HG03159 (cell line): Measurements from ENCODE around the gene GABRG3.

Source experiments
- ATAC-seq: cut with Tn5 transposase; IDR thresholded peaks from one replicate; pipeline ENCODE4 v1.9.1; 2021; ENCODE audit warnings: mild to moderate bottlenecking, moderate library complexity; ENCODE audit not compliant: unreplicated experiment

Gene GABRG3

GRCh38 chr15:27487846-27488245 lies 516.9 kb downstream of the GABRG3 start:
- no peak for ATAC-seq

GRCh38 chr15:27490867-27491595 lies 520.0 kb downstream of the GABRG3 start:
- ATAC-seq: no peak

- no peak for ATAC-seq
Observed at GRCh38 chr15:27491666-27492621, 521.0 kb downstream of the GABRG3 start.

GRCh38 chr15:27495963-27496459 lies 525.0 kb downstream of the GABRG3 start:
- no peak for ATAC-seq

- ATAC-seq: no peak
Observed at GRCh38 chr15:27498700-27499099, 527.7 kb downstream of the GABRG3 start.

GRCh38 chr15:27499191-27499590 lies 528.2 kb downstream of the GABRG3 start:
- ATAC-seq: no peak

- no peak for ATAC-seq
Observed at GRCh38 chr15:27499719-27500118, 528.7 kb downstream of the GABRG3 start.

- no peak for ATAC-seq
Observed at GRCh38 chr15:27500206-27500605, 529.2 kb downstream of the GABRG3 start.

GRCh38 chr15:27506752-27507151 lies 535.8 kb downstream of the GABRG3 start:
- no peak for ATAC-seq

GRCh38 chr15:27509014-27509413 lies 538.0 kb downstream of the GABRG3 start:
- no peak for ATAC-seq

GRCh38 chr15:27512281-27513001 lies 541.5 kb downstream of the GABRG3 start:
- ATAC-seq: no peak

GRCh38 chr15:27514526-27514925 lies 543.5 kb downstream of the GABRG3 start:
- ATAC-seq: no peak

GRCh38 chr15:27527490-27528067 lies 556.6 kb downstream of the GABRG3 start:
- ATAC-seq: no peak

- ATAC-seq: no peak
Observed at GRCh38 chr15:27529399-27529798, 558.4 kb downstream of the GABRG3 start.

- ATAC-seq: no peak
Observed at GRCh38 chr15:27530994-27531393, 560.0 kb downstream of the GABRG3 start.

GRCh38 chr15:27532358-27532757 lies 561.4 kb downstream of the GABRG3 start:
- ATAC-seq: no peak

GRCh38 chr15:27535445-27536129 lies 564.6 kb downstream of the GABRG3 start:
- ATAC-seq: no peak

- no peak for ATAC-seq
Observed at GRCh38 chr15:27538325-27538724, 567.3 kb downstream of the GABRG3 start.

- no peak for ATAC-seq
Observed at GRCh38 chr15:27541581-27541980, 570.6 kb downstream of the GABRG3 start.
